OCI-LY1 (cell line): ENCODE results near the gene NSRP1.
"Not testable (repeated sequence)": the region's sequence is repeated elsewhere in the genome, so short reads cannot be mapped to it uniquely, and the experiment has no call there.

ENCODE experiments used
- H2AFZ ChIP-seq: fragments of 200-600 bp; sonication (generic), shearing (Covaris generic); 2 replicates; pipeline ENCODE4 v1.6.0; 2014; ENCODE audit warnings: antibody characterized with exemption, mild to moderate bottlenecking, low read length
- H3F3A ChIP-seq: fragments of 200-600 bp; sonication (generic), shearing (Covaris generic); 2 replicates; pipeline ENCODE4 v1.6.0; 2014; ENCODE audit warnings: mild to moderate bottlenecking, antibody characterized with exemption, low read length, moderate library complexity; ENCODE audit not compliant: insufficient read depth
- H3K27ac ChIP-seq: fragments of 200-600 bp; sonication (generic); 2 replicates; pipeline ENCODE4 v1.5.1; 2014; ENCODE audit warnings: low read length, mixed run types, mild to moderate bottlenecking, low read depth; ENCODE audit not compliant: poor library complexity, severe bottlenecking
- H3K27me3 ChIP-seq: fragments of 200-600 bp; sonication (generic); 2 replicates; pipeline ENCODE4 v1.6.0; 2014; ENCODE audit warnings: antibody characterized with exemption, mild to moderate bottlenecking, low read length, moderate library complexity; ENCODE audit not compliant: insufficient read depth
- H3K36me3 ChIP-seq: fragments of 200-600 bp; sonication (generic); 2 replicates; pipeline ENCODE4 v1.6.1; 2014; ENCODE audit warnings: mild to moderate bottlenecking, antibody characterized with exemption, low read length, moderate library complexity, mixed read lengths; ENCODE audit not compliant: insufficient read depth
- H3K4me1 ChIP-seq: fragments of 200-600 bp; sonication (generic); 2 replicates; pipeline ENCODE4 v1.5.1; 2014; ENCODE audit warnings: mild to moderate bottlenecking, low read length, moderate library complexity; ENCODE audit not compliant: insufficient read depth, severe bottlenecking
- H3K4me2 ChIP-seq: fragments of 200-600 bp; sonication (generic), shearing (Covaris generic); 2 replicates; pipeline ENCODE4 v1.6.1; 2014; ENCODE audit warnings: low read length
- H3K4me3 ChIP-seq: fragments of 200-600 bp; sonication (generic); 2 replicates; pipeline ENCODE4 v1.5.1; 2014; ENCODE audit warnings: low read length, low read depth, mild to moderate bottlenecking, mixed read lengths; ENCODE audit not compliant: poor library complexity, severe bottlenecking
- H3K79me2 ChIP-seq: fragments of 200-600 bp; shearing (Covaris generic); 2 replicates; pipeline ENCODE4 v1.6.1; 2016; ENCODE audit warnings: mixed run types, low read length, mixed read lengths; ENCODE audit not compliant: insufficient read depth
- H3K9ac ChIP-seq: fragments of 200-600 bp; sonication (generic), shearing (Covaris generic); 2 replicates; pipeline ENCODE4 v1.6.1; 2014; ENCODE audit warnings: mild to moderate bottlenecking, low read length, mixed read lengths
- H3K9me2 ChIP-seq: fragments of 200-600 bp; sonication (generic), shearing (Covaris generic); 2 replicates; pipeline ENCODE4 v1.6.1; 2014; ENCODE audit warnings: low read depth, mild to moderate bottlenecking, low read length, mixed read lengths
- H3K9me3 ChIP-seq: fragments of 200-600 bp; shearing (Covaris generic); 2 replicates; pipeline ENCODE4 v1.6.1; 2014; ENCODE audit warnings: low read length, mixed read lengths
- H4K20me1 ChIP-seq: fragments of 200-600 bp; sonication (generic), shearing (Covaris generic); 2 replicates; pipeline ENCODE4 v1.6.0; 2016; ENCODE audit warnings: mild to moderate bottlenecking, low read length; ENCODE audit not compliant: insufficient read depth
- CTCF ChIP-seq: fragments of 200-600 bp; sonication (generic), shearing (Covaris generic); IDR thresholded peaks from 2 replicates; pipeline ENCODE4 v1.5.1; 2017; ENCODE audit warnings: mild to moderate bottlenecking, antibody characterized with exemption, low read length, moderate library complexity, mixed read lengths
- EZH2 ChIP-seq: fragments of 200-600 bp; sonication (generic), shearing (Covaris generic); IDR thresholded peaks from 2 replicates; pipeline ENCODE4 v1.8.0; 2017; ENCODE audit warnings: borderline replicate concordance, mixed run types, mild to moderate bottlenecking, antibody characterized with exemption, low read length, moderate library complexity, mixed read lengths

The NSRP1 gene

GRCh38 chr17:30199600-30199999 lies 83.0 kb downstream of the NSRP1 start:
- H3K27me3 ChIP-seq: no peaks in the 10 kb centered on the region
- H3K9me3 ChIP-seq: no peaks in the 10 kb centered on the region
- no peak for TF ChIP-seq EZH2
- no peak for TF ChIP-seq CTCF
- no peaks in the 10 kb centered on the region for H3K36me3 ChIP-seq
- no peak overlapping the region for H3K27ac ChIP-seq
- no peaks in the 10 kb centered on the region for H3F3A ChIP-seq
- no peaks in the 10 kb centered on the region for H3K4me1 ChIP-seq
- H2AFZ ChIP-seq: no peak overlapping the region
- no peaks in the 10 kb centered on the region for H3K9me2 ChIP-seq
- H4K20me1 ChIP-seq: no peaks in the 10 kb centered on the region
- no peak overlapping the region for H3K4me2 ChIP-seq
- no peak overlapping the region for H3K4me3 ChIP-seq
- H3K79me2 ChIP-seq: no peaks in the 10 kb centered on the region
- no peak overlapping the region for H3K9ac ChIP-seq

GRCh38 chr17:30200106-30200505 lies 83.5 kb downstream of the NSRP1 start:
- H3K27ac ChIP-seq: no peak overlapping the region
- no peaks in the 10 kb centered on the region for H3K4me1 ChIP-seq
- no peaks in the 10 kb centered on the region for H3K9me2 ChIP-seq
- H4K20me1 ChIP-seq: no peaks in the 10 kb centered on the region
- no peak overlapping the region for H3K9ac ChIP-seq
- TF ChIP-seq EZH2: no peak
- TF ChIP-seq CTCF: no peak
- no peaks in the 10 kb centered on the region for H3K9me3 ChIP-seq
- H3K79me2 ChIP-seq: no peaks in the 10 kb centered on the region
- no peak overlapping the region for H3K4me3 ChIP-seq
- H3K4me2 ChIP-seq: no peak overlapping the region
- no peak overlapping the region for H2AFZ ChIP-seq
- no peaks in the 10 kb centered on the region for H3K27me3 ChIP-seq
- H3K36me3 ChIP-seq: no peaks in the 10 kb centered on the region
- H3F3A ChIP-seq: no peaks in the 10 kb centered on the region

DNA sequence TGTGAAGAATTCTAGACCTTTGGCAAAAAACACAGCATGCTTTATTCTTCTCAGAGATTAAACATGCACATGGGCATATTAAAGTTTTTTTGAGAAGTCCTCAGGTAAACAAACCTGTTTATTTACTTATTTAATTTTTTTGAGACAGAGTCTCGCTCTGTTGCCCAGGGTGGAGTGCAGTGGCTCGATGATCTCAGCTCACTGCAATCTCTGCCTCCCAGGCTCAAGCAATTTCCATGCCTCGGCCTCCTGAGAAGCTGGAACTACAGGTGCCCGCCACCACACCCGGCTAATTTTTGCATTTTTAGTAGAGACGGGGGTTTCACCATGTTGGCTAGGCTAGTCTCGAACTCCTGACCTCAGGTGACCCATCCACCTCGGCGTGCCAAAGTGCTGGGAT lies 84.0 kb downstream of the NSRP1 start:
- H3K4me3 ChIP-seq, H3F3A ChIP-seq, H3K9me2 ChIP-seq, H3K36me3 ChIP-seq, H2AFZ ChIP-seq, H3K9me3 ChIP-seq, H3K9ac ChIP-seq, H3K79me2 ChIP-seq, H3K27me3 ChIP-seq, H3K27ac ChIP-seq, H3K4me2 ChIP-seq, H4K20me1 ChIP-seq, H3K4me1 ChIP-seq: not testable (repeated sequence)

- Histone ChIP-seq H3K4me1 (no peaks in the 10 kb centered on the region), H3K79me2 (no peaks in the 10 kb centered on the region), H3K36me3 (no peaks in the 10 kb centered on the region), H3K27ac (no peak overlapping the region), H3F3A (no peaks in the 10 kb centered on the region), H2AFZ (no peak overlapping the region), H3K9me3 (no peaks in the 10 kb centered on the region), H3K9me2 (no peaks in the 10 kb centered on the region), H3K27me3 (no peaks in the 10 kb centered on the region), H3K4me2 (no peak overlapping the region), H3K9ac (no peak overlapping the region), H4K20me1 (no peaks in the 10 kb centered on the region), H3K4me3 (no peak overlapping the region)
- TF ChIP-seq CTCF: peak; percentile 18; the same call in 1 of the 2 replicates
- TF ChIP-seq EZH2: no peak
Observed at GRCh38 chr17:30203471-30203981, 86.9 kb downstream of the NSRP1 start.
